Activated CD8-positive, alpha-beta memory T cell treated with anti-CD3 and anti-CD28 coated beads for 4 hours (primary cell): ENCODE results near the gene SLC1A7.

ENCODE experiments used
- DNase-seq, 2 donors: peaks; one replicate each; pipeline ENCODE4 v3.0.0-alpha.2; 2020; ENCODE audit warnings: low read depth in 2 of 2

Gene SLC1A7

GRCh38 chr1:53134042-53134485, 8.4 kb downstream of the SLC1A7 start:
- DNase-seq = no peak

GRCh38 chr1:53133261-53134041, 9.0 kb downstream of the SLC1A7 start:
- DNase-seq = no peak

GRCh38 chr1:53132176-53132575, 10.3 kb downstream of the SLC1A7 start:
- no peak for DNase-seq

- DNase-seq = no peak
These were observed 10.9 kb downstream of the SLC1A7 start for GRCh38 chr1:53131590-53131938.

GRCh38 chr1:53130878-53131589, 11.4 kb downstream of the SLC1A7 start:
- no peak for DNase-seq

- DNase-seq = no peak
These were observed 11.9 kb downstream of the SLC1A7 start for GRCh38 chr1:53130598-53130877.

- DNase-seq = no peak
These were observed 12.4 kb downstream of the SLC1A7 start for GRCh38 chr1:53129891-53130597.

GRCh38 chr1:53128401-53128800, 14.0 kb downstream of the SLC1A7 start:
- no peak for DNase-seq

- DNase-seq = no peak
These were observed 14.9 kb downstream of the SLC1A7 start for GRCh38 chr1:53127546-53127945.

- DNase-seq = no peak
These were observed 15.9 kb downstream of the SLC1A7 start for GRCh38 chr1:53126495-53126894.

- DNase-seq = no peak
These were observed 16.6 kb downstream of the SLC1A7 start for GRCh38 chr1:53125623-53126360.

GRCh38 chr1:53125122-53125521, 17.3 kb downstream of the SLC1A7 start:
- no peak for DNase-seq

- no peak for DNase-seq
These were observed 18.8 kb downstream of the SLC1A7 start for GRCh38 chr1:53123453-53124140.

GRCh38 chr1:53122961-53123413, 19.5 kb downstream of the SLC1A7 start:
- DNase-seq = no peak

- no peak for DNase-seq
These were observed 20.1 kb downstream of the SLC1A7 start for GRCh38 chr1:53122201-53122885.

GRCh38 chr1:53121319-53122172, 20.9 kb downstream of the SLC1A7 start:
- DNase-seq = no peak

GRCh38 chr1:53120659-53121058, 21.8 kb downstream of the SLC1A7 start:
- DNase-seq = no peak

- no peak for DNase-seq
These were observed 24.6 kb downstream of the SLC1A7 start for GRCh38 chr1:53117836-53118235.

- no peak for DNase-seq
These were observed 25.4 kb downstream of the SLC1A7 start for GRCh38 chr1:53116933-53117600.
